Mucosa of gallbladder (tissue), 1 donor: Measurements from ENCODE around the gene DNAAF5. TPM values are rescaled to one million over a fixed set of nuclear protein-coding genes. Genes with fewer than 3 reads are reported as not detected.
"Not testable (repeated sequence)": the region's sequence is repeated elsewhere in the genome, so short reads cannot be mapped to it uniquely, and the experiment has no call there.

ENCODE experiments used
- DNase-seq: peaks from one replicate; pipeline ENCODE4 v3.0.0-alpha.2; 2020; ENCODE audit warnings: low spot score
- total RNA-seq: library from RNA; stranded (reverse); gene quantifications from one replicate; pipeline ENCODE4 v1.2.1, GENCODE V29; 2021
- donor health status: DM: no; HTN: no; CAD: no.

DNAAF5 gene
- total RNA-seq, 1 donor from 2014 or later = 30.9 TPM

DNA sequence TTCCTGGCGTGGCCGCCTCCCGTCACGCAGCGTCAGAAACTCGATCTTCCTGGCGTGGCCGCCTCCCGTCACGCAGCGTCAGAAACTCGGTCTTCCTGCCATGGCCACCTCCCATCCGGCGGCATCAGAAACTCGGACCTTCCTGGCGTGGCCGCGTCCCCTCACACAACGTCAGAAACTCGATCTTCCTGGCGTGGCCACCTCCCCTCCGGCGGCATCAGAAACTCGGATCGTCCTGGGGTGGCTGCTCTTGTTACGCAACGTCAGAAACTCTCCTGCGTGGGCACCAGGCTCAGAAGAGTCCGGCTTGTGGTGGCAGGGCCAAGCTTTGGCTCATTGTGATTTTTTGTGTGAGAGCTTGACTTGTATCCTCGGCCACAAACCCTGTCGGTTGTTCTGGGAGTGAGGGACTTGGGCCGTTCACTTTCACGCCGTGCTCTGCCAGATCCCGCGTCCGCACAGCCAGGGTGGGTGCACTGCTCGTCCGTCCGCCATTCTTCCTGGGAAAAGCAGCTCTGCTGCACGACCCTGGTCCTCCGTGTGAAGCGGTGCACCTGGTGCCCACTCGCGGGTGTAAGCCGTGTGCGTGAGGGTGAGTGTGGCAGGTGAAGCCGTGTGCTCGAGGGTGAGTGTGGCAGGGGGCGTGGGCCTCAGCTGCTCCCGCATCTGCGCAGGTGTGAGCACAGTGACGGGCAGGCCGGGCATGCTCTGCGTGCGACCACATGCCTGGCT lies 56.4 kb downstream of the DNAAF5 start:
- DNase-seq = no peak

DNA sequence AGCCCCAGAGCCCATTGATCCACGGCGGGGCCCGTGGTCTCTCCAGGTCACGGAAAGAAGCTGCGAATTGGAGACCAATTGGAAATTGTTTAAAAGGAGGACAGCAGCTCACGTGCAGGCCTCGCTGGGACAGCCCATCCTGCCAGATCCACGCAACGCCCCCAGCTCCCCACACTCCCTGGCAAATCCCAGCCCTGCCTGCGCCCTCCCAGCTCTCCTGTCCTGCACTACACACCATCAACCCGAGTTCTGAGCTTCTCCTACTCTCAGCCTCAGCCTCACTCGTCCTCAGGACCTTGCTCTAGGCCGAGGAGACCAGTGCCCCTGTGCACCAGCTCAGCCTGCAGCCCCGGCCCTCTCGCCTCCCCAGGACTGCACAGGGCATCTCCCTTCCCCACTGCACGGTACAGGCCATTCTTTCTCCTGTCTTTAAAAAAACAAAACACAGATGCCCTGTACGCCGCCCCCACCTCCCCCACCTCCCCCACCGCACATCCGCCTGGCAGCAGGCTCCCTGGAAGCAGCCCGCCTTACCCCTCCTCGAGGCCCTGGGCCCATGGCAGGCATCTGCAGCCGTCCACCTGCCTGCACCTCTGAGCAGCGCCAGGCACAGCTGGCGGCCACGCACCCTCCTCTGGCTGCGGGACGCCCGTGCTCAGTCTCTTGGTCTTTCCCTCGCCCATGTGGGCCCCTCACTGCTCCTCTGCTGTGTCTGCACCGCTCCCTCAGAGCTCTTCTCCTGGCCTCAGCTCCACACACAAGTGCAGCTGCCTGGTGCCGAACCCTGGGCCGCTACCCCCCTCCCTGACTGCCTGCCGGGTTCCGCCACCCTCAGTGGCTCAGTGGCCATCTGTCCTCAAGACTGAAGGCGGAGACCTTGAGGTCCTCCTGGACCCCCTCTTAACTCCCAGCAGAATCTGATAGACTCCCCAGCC lies 57.3 kb downstream of the DNAAF5 start:
- DNase-seq = no peak

DNA sequence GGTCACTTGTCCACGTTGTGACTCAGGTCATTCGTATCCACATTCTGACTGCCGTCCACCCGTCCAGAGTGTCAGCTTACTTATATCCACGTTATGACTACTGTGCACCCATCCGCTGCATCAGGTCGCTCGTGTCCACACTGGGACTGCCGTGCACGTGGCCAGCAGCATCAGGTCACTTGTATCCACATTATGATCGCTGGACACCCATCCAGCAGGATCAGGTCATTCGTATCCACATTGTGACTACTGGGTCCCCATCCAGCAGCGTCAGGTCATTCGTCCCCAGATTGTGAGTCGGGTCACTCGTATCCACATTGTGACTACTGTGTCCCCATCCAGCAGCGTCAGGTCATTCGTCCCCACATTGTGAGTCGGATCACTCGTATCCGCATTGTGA lies 58.5 kb downstream of the DNAAF5 start:
- DNase-seq = no peak

- no peak for DNase-seq
These were observed 58.9 kb downstream of the DNAAF5 start for GRCh38 chr7:785416-785815.

DNA sequence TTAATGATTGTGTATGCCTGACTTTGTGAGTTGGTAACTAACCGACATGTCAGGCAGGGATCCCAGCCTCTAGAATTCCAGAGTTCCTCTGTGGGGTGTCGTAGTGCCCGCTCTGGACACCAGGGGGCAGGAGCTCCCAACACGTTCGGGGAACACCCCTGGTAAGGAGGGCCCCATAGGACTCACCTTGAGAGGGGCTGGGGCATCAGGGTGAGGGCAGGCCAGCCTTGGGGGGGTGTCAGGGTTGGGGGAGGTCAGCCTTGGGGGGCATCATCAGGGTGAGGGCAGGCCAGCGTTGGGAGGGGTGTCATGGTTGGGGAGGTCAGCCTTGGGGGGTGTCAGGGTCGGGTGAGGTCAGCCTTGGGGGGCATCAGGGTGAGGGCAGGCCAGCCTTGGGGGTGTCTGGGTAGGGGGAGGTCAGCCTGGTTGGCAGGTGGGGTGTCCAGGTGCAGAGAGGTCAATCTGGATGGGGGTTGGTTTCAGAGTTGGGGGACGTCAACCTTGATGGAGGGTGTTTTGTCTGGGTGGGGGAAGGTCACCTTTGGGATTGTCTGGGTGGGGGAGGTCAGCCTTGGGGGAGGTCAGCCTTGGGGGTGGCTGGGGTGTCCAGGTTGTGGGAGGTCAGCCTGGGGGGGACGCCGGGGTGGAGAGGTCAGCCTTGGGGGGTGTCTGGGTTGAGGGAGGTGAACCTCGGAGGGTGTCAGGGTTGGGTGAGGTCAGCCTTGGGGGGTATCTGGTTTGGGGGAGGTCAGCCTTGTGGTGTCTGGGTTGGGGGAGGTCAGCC lies 60.2 kb downstream of the DNAAF5 start:
- DNase-seq = peak; percentile 72

- DNase-seq = no peak
These were observed 61.1 kb downstream of the DNAAF5 start for GRCh38 chr7:787332-788240.

DNA sequence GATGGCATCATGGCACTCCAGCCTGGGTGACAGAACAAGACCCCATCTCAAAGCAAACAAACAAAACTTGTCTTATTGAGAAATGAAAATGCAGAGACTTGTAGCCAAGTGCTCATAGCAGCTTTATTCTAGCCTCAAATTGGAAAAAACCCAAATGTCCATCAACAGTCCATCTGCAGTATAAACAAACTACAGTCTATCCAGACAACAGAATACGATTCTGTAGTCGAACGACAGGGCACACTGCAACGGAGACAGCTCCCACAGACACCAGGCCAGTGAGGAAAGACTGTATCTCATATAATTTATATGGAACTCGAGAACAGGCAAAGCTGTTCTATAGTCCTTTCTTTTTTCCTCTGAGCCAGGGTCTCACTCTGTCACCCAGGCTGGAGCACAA lies 65.0 kb downstream of the DNAAF5 start:
- no peak for DNase-seq

- DNase-seq = no peak
These were observed 67.7 kb downstream of the DNAAF5 start for GRCh38 chr7:794207-794606.

- no peak for DNase-seq
These were observed 68.3 kb downstream of the DNAAF5 start for GRCh38 chr7:794671-795329.

DNA sequence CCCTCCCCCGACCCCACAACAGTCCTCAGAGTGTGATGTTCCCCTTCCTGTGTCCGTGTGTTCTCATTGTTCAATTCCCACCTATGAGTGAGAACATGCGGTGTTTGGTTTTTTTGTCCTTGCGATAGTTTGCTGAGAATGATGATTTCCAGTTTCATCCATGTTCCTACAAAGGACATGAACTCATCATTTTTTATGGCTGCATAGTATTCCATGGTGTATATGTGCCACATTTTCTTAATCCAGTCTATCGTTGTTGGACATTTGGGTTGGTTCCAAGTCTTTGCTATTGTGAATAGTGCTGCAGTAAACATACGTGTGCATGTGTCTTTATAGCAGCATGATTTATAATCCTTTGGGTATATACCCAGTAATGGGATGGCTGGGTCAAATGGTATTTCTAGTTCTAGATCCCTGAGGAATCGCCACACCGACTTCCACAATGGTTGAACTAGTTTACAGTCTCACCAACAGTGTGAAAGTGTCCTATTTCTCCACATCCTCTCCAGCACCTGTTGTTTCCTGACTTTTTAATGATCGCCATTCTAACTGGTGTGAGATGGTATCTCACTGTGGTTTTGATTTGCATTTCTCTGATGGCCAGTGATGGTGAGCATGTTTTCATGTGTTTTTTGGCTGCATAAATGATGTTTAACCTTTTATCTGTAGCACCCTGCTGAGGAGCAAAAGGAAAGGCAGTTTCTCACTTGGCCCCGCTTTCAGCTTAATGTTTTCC lies 70.1 kb downstream of the DNAAF5 start:
- not testable (repeated sequence) for DNase-seq

- DNase-seq = no peak
These were observed 72.5 kb downstream of the DNAAF5 start for GRCh38 chr7:798921-799470.

DNA sequence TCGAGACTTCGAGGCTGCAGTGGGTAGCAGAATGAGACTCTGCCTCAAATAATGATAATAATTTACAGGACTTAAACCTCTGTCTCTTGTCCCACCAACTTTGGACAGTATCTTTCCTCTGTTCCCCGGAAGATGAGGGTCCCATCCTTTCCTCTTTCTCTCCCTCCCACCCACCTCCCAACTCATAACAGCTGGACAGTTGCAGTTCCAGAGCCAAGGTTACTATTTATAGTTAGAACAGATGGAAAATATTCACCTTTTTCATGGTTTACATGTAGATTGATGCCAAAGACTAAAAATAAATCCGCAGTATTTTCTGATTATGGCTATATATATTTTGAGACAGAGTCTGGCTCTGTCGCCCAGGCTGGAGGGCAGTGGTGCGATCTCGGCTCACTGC lies 74.2 kb downstream of the DNAAF5 start:
- DNase-seq = no peak

DNA sequence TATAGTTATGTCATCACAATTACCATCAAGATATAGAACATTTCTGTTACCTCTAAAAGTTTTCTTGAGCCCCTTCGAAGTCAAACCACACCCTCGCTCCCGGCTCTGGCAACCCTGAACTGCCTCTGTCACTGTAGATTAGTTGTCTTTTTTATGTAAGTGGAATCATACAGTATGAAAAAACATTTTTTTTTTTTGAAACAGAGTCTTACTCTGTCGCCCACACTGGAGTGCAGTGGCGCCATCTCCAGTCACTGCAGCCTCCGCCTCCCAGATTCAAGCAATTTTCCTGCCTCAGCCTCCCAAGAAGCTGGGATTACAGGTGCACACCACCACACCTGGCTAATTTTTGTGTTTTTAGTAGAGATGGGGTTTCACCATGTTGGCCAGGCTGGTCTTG lies 74.9 kb downstream of the DNAAF5 start:
- DNase-seq = not testable (repeated sequence)

- peak; percentile 71 for DNase-seq
These were observed 75.5 kb downstream of the DNAAF5 start for GRCh38 chr7:801940-802381.

DNA sequence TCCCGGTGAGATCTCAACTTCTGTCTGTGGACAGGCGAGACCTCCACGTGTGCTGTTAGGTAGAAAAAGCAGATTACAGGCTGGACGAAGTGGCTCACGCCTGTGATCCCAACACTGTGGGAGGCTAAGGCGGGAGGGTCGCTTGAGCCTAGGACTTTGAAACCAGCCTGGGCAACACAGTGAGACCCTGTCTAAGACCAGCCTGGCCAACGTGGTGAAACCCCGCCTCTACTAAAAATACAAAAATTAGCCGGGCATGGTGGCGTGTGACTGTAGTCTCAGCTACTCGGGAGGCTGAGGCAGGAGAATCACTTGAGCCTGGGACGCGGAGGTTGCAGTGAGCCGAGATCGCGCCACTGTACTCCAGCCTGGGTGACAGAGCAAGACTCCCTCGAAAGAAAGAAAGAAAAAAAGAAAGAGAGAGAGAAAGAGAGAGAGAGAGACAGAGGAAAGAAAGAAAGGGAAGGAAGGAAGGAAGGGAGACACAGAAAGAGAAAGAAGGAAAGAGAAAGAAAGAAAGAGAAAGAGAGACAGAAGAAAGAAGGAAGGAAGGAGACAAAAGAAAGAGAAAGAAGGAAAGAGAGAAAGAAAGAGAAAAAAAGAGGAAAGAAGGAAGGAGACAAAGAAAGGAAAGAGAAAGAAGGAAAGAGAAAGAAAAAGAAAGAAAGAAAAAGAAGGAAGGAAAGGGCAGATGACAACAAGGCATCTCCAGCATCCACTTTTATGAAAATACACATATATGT lies 76.2 kb downstream of the DNAAF5 start:
- DNase-seq = no peak

GRCh38 chr7:803243-803635 lies 76.7 kb downstream of the DNAAF5 start:
- no peak for DNase-seq

DNA sequence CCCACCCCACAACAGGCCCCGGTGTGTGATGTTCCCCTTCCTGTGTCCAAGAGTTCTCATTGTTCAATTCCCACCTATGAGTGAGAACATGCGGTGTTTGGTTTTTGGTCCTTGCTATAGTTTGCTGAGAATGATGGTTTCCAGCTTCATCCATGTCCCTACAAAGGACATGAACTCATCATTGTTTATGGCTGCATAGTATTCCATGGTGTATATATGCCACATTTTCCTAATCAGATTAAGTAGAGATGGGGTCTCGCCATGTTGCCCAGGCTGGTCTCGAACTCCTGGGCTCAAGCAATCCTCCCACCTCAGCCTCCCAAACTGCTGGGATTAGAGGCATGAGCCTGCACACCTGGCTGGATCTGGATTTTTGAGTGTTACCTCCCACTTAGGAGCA lies 77.3 kb downstream of the DNAAF5 start:
- not testable (repeated sequence) for DNase-seq

DNA sequence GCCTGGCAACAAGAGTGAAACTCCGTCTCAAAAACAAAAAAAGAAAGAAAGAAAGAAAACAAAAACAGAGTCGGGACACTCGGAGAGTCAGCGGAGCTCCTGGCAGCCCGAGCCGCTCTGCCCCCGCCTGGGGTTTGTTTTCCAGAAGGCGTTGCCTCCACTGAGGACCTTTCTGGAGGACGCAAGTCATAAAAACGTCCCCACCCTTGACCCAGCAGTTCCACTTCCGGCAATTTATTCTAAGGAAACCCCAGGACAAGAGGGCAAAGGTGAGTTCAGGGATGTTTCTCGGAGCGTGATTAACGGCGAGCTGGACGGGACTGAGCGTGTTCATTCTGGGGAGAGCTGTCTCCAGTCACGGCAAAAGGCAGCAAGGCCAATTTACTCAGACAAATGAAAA lies 78.8 kb downstream of the DNAAF5 start:
- no peak for DNase-seq
